Glutamatergic neuron (in vitro differentiated cells): ENCODE measurements around the gene TENT4A. TPM values are rescaled to one million over a fixed set of nuclear protein-coding genes. Genes with fewer than 3 reads are reported as not detected.

Experiments
- DNase-seq: peaks from one replicate; pipeline ENCODE4 v3.0.0; 2022
- H3K27ac Mint-ChIP-seq: one replicate; pipeline ENCODE4 v1.8.0; 2020; ENCODE audit warnings: mild to moderate bottlenecking, mixed read lengths, inconsistent platforms; ENCODE audit not compliant: unreplicated experiment
- H3K27me3 Mint-ChIP-seq: one replicate; pipeline ENCODE4 v1.8.0; 2020; ENCODE audit warnings: mild to moderate bottlenecking, moderate library complexity, mixed read lengths, inconsistent platforms; ENCODE audit not compliant: unreplicated experiment
- H3K36me3 Mint-ChIP-seq: one replicate; pipeline ENCODE4 v1.8.0; 2020; ENCODE audit warnings: mild to moderate bottlenecking, mixed read lengths, inconsistent platforms; ENCODE audit not compliant: unreplicated experiment
- H3K4me1 Mint-ChIP-seq: one replicate; pipeline ENCODE4 v1.8.0; 2020; ENCODE audit warnings: mild to moderate bottlenecking, low read depth, mixed read lengths, inconsistent platforms; ENCODE audit not compliant: unreplicated experiment
- H3K4me3 Mint-ChIP-seq: one replicate; pipeline ENCODE4 v1.8.0; 2020; ENCODE audit warnings: mild to moderate bottlenecking, mixed read lengths, inconsistent platforms; ENCODE audit not compliant: unreplicated experiment
- H3K9me3 Mint-ChIP-seq: one replicate; pipeline ENCODE4 v1.8.0; 2020; ENCODE audit warnings: mild to moderate bottlenecking, moderate library complexity, mixed read lengths, inconsistent platforms; ENCODE audit not compliant: unreplicated experiment
- total RNA-seq: library from RNA; stranded (reverse); fragmentation: NEBNext Ultra II Directional; extraction: Animal tissue kit (Norgen Biotek cat#: 25700); gene quantifications from one replicate; pipeline ENCODE4 v1.2.1, GENCODE V29; 2021; ENCODE audit not compliant: unreplicated experiment
- TF ChIP-seq, protein P1 (sequence below): fragments of 200-600 bp; sonication (generic); IDR thresholded peaks from one replicate; pipeline ENCODE4 v1.5.0; 2021; ENCODE audit not compliant: partially characterized antibody, unreplicated experiment

The TENT4A gene
- total RNA-seq, 1 donor from 2014 or later = 23.7 TPM

GRCh38 chr5:6729386-6730310 is 16.4 kb downstream of the TENT4A start:
- peak; percentile 38 for DNase-seq
- TF ChIP-seq, protein P1, sequence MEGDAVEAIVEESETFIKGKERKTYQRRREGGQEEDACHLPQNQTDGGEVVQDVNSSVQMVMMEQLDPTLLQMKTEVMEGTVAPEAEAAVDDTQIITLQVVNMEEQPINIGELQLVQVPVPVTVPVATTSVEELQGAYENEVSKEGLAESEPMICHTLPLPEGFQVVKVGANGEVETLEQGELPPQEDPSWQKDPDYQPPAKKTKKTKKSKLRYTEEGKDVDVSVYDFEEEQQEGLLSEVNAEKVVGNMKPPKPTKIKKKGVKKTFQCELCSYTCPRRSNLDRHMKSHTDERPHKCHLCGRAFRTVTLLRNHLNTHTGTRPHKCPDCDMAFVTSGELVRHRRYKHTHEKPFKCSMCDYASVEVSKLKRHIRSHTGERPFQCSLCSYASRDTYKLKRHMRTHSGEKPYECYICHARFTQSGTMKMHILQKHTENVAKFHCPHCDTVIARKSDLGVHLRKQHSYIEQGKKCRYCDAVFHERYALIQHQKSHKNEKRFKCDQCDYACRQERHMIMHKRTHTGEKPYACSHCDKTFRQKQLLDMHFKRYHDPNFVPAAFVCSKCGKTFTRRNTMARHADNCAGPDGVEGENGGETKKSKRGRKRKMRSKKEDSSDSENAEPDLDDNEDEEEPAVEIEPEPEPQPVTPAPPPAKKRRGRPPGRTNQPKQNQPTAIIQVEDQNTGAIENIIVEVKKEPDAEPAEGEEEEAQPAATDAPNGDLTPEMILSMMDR = no peak
- H3K27ac Mint-ChIP-seq = peak overlapping the region; percentile 81

GRCh38 chr5:6730407-6730806 is 17.2 kb downstream of the TENT4A start:
- Mint-ChIP-seq H3K4me3 (no peak overlapping the region), H3K36me3 (no peaks in the 10 kb centered on the region), H3K27ac (no peak overlapping the region), H3K27me3 (no peaks in the 10 kb centered on the region), H3K4me1 (peaks cover 59% of the 10 kb centered on the region), H3K9me3 (peaks cover 1% of the 10 kb centered on the region)
- TF ChIP-seq, protein P1 = no peak
- DNase-seq = no peak

More at GRCh38 chr5:6729386-6730310, 16.4 kb downstream of the TENT4A start:
- Mint-ChIP-seq H3K4me1 (peaks cover 61% of the 10 kb centered on the region), H3K4me3 (peak overlapping the region; percentile 64), H3K27me3 (no peaks in the 10 kb centered on the region), H3K36me3 (no peaks in the 10 kb centered on the region), H3K9me3 (peaks cover 1% of the 10 kb centered on the region)

- Mint-ChIP-seq H3K27me3 (no peaks in the 10 kb centered on the region), H3K4me1 (peaks cover 56% of the 10 kb centered on the region), H3K27ac (no peak overlapping the region), H3K4me3 (no peak overlapping the region), H3K9me3 (peaks cover 1% of the 10 kb centered on the region), H3K36me3 (no peaks in the 10 kb centered on the region)
- TF ChIP-seq, protein P1 = no peak
- DNase-seq = no peak
These were observed 17.6 kb downstream of the TENT4A start for GRCh38 chr5:6730807-6731206.

DNA sequence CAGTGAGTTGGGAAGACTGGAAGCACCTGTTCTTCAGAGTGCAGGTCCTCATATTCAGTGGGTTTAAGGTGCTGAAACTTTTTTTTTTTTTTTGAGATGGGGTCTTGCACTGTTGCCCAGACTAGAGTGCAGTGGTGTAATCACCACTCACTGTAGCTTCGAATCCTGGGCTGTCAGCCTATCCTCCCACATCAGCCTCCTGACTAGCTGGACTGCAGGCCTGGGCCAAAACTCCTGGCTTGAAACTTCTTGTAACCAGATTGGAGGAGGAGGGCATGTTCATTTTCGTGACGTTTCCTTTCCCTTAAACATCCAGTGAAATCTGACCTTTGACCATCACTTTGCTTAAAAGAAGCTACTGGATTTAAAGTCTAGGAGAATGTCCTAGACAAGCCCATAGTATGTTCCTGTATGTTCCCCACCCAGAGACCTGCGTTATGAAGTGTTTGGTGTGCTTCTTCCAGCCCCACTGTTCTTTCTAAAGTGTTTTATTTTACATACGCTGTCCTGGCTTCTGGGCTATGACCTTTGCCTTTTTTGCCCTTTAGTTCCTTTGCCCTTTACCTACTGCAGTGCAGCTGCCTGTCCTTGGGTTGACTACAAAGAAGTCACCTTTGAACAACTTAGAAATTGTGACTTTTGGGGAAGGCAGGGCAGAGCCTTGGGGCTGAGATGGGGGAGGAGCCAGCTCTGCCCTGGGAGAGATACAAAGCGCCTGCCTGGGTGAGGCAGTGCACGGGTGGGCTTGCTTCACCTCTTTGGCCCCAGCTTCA is 18.4 kb downstream of the TENT4A start:
- no peak for DNase-seq
- no peak overlapping the region for H3K27ac Mint-ChIP-seq
- TF ChIP-seq, protein P1 = no peak
- peaks cover 48% of the 10 kb centered on the region for H3K4me1 Mint-ChIP-seq
- H3K27me3 Mint-ChIP-seq = no peaks in the 10 kb centered on the region
- no peaks in the 10 kb centered on the region for H3K36me3 Mint-ChIP-seq
- peaks cover 1% of the 10 kb centered on the region for H3K9me3 Mint-ChIP-seq
- no peak overlapping the region for H3K4me3 Mint-ChIP-seq
